Endothelial cell of umbilical vein (primary cell): ENCODE measurements around the gene GALNT4.

Experiments used
- CTCF ChIP-seq, 2 donors: IDR thresholded peaks; 1 replicate in 1 of 2; 2 replicates in 1 of 2; pipeline ENCODE4 v1.5.1; 2011; ENCODE audit warnings: low read length in 2 of 2, mild to moderate bottlenecking in 2 of 2, moderate library complexity in 2 of 2, control low read depth in 1 of 2, inconsistent platforms in 1 of 2, low read depth in 1 of 2; ENCODE audit not compliant: insufficient read depth in 1 of 2; ENCODE audit errors: extremely low read depth in 1 of 2
- POLR2AphosphoS5 ChIP-seq: IDR thresholded peaks from 2 replicates; pipeline ENCODE4 v1.6.1; 2012; ENCODE audit warnings: low read depth, mild to moderate bottlenecking, control low read depth, low read length, moderate library complexity; ENCODE audit not compliant: insufficient read depth

GRCh38 chr12:89556976-89557375 lies 32.4 kb upstream of the GALNT4 start:
- no peak for TF ChIP-seq POLR2AphosphoS5
- TF ChIP-seq CTCF (IDR thresholded peaks at IDR 0.05; ENCODE audit: extremely low read depth in 1 of 2, insufficient read depth in 1 of 2, low read depth in 1 of 2, low read length in 2 of 2): no peak
